Heart left ventricle (tissue), 16 donors: Measurements from ENCODE around the gene MCTP1. TPM values are rescaled to one million over a fixed set of nuclear protein-coding genes. Genes with fewer than 3 reads are reported as not detected.

Experiments used
- ATAC-seq, 4 donors: fragments of 200-7000 bp; cut with Tn5 transposase; one replicate each; pipeline ENCODE4 v1.9.1; 2020 to 2022; ENCODE audit warnings: moderate library complexity in 4 of 4, mild to moderate bottlenecking in 3 of 4, moderate number of reproducible peaks in 1 of 4
- DNase-seq, 5 donors: peaks; one replicate each; pipeline ENCODE4 v3.0.0-alpha.2; 2020
- H3K27ac ChIP-seq, 12 donors: fragments of 200-600 bp; sonication (generic) in 4 of 12; one replicate each; pipeline versions ENCODE4 v1.5.0 to v1.8.0; 2016 to 2022; ENCODE audit warnings: mild to moderate bottlenecking in 2 of 12
- H3K27me3 ChIP-seq, 9 donors: fragments of 200-600 bp; sonication (generic) in 2 of 9; one replicate each; pipeline versions ENCODE4 v1.5.1 to v1.8.0; 2016 to 2022; ENCODE audit warnings: mild to moderate bottlenecking in 3 of 9
- H3K36me3 ChIP-seq, 9 donors: fragments of 200-600 bp; sonication (generic) in 2 of 9; one replicate each; pipeline versions ENCODE4 v1.5.0 to v1.8.0; 2018 to 2022; ENCODE audit warnings: mild to moderate bottlenecking in 2 of 9
- H3K4me1 ChIP-seq, 12 donors: fragments of 200-600 bp; sonication (generic) in 4 of 12; one replicate each; pipeline versions ENCODE4 v1.5.0 to v1.8.0; 2016 to 2022; ENCODE audit warnings: mild to moderate bottlenecking in 3 of 12
- H3K4me3 ChIP-seq, 12 donors: fragments of 200-600 bp; sonication (generic) in 4 of 12; one replicate each; pipeline versions ENCODE4 v1.5.0 to v1.8.0; 2017 to 2022; ENCODE audit warnings: mild to moderate bottlenecking in 9 of 12, moderate library complexity in 4 of 12
- H3K9me3 ChIP-seq, 12 donors: fragments of 200-600 bp; sonication (generic) in 4 of 12; one replicate each; pipeline versions ENCODE4 v1.5.0 to v1.8.0; 2016 to 2022; ENCODE audit warnings: mild to moderate bottlenecking in 1 of 12
- POLR2A ChIP-seq, 2 donors: fragments of 450-650 bp; IDR thresholded peaks; one replicate each; pipeline ENCODE4 v1.6.1; 2017; ENCODE audit warnings: antibody characterized with exemption in 2 of 2, mild to moderate bottlenecking in 2 of 2, moderate library complexity in 2 of 2
- WGBS, 4 donors: extraction: QIAGEN DNeasy Blood & Tissue Kit in 2 of 4; methylation state at CpG; one replicate each; pipeline versions ENCODE4 v1.1.5 to v1.1.7; 2013 to 2018; 5-methylcytosine and 5-hydroxymethylcytosine counted together
- intact Hi-C, 10 donors: fragments of 100-400 bp; cut with DNase I; formaldehyde crosslinking; loops; one replicate each; pipeline versions ENCODE4 v1.11.1 to v1.14.2; 2022
- polyA plus RNA-seq, 2 donors: library from polyadenylated mRNA; stranded (reverse); fragments of 200-250 nt; gene quantifications; one replicate each; pipeline ENCODE4 v1.2.3, GENCODE V29; 2013
- total RNA-seq, 9 donors: library from RNA; depleted of rRNA in 2 of 9; stranded (reverse); fragments of >200 nt in 2 of 9; fragmentation: NEBNext Ultra II Directional in 3 of 9; extraction: Animal tissue kit (Norgen Biotek cat#: 25700) in 3 of 9; gene quantifications; one replicate each; pipeline versions ENCODE4 v1.1.0 to v1.2.4, GENCODE V29; 2016 to 2023
- TF ChIP-seq, protein P1 (sequence below), 12 donors: fragments of 200-600 bp; sonication (generic) in 4 of 12; IDR thresholded peaks; one replicate each; pipeline versions ENCODE4 v1.5.0 to v1.8.0; 2018 to 2022; ENCODE audit warnings: antibody characterized with exemption in 12 of 12, mild to moderate bottlenecking in 5 of 12
- donor health status: ischemic (EF 13 %, LVEDD 7.1; RV severe dilation, severe dysfunction).
- donor health status: healthy with polysubstance abuse.
- donor health status: DM: no; HTN: yes; CAD: no.
- donor health status: DM: no; HTN: no; CAD: no.
- donor health status: ischemic (EF 25% LVEDD 6.9; RV normal size, moderate dysfunction).
- donor health status: ischemic (EF 25% LVEDD 5.7; RV mildly dilated, moderate dysfunction).
- donor health status: healthy.
- donor health status: DM: yes; HTN: yes; CAD: no.
- donor health status: ischemic (EF 35%, LVEDD 5.7; RV mildly dilated, moderate dysfunction).
- donor health status: nonischemic (EF 11% LVEDD 7.7; RV severe dilation, severe dysfunction).
- donor health status: DM: yes; HTN: yes; CAD: no.
- donor health status: PGD.
- donor health status: ischemic (EF 29% LVEDD 5.4; RV normal size, mild dysfunction).
- donor health status: nonischemic (EF 23%, LVEDD 6.1; RV moderate dilation, normal function).

MCTP1 gene
- total and polyA plus RNA-seq, 11 donors: 0.91 to 28.4 (median 6.1) TPM

DNA sequence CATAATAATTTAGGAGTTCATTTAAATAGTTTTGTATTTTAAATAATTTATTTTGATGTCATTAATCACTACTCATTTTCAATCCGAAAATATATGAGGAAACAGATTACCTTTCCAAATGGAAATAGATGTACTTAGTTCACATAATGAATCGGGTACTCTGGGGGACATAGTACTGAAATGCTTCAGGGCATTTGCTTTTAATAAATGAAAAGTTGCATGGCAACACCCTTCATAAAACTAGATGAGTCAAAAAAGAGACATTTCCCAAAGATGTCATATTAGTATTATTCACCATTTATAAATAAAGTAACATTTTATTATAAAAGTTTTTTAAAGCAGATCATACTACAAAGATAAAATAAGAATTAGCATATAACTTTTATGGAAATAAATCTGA, 177.8 kb downstream of the MCTP1 start:
- Histone ChIP-seq H3K4me3 (no peak overlapping the region), H3K4me1 (no peaks in the 10 kb centered on the region), H3K27me3 (no peaks in the 10 kb centered on the region), H3K36me3 (no peaks in the 10 kb centered on the region), H3K9me3 (no peaks in the 10 kb centered on the region), H3K27ac (no peak overlapping the region)
- TF ChIP-seq, protein P1, sequence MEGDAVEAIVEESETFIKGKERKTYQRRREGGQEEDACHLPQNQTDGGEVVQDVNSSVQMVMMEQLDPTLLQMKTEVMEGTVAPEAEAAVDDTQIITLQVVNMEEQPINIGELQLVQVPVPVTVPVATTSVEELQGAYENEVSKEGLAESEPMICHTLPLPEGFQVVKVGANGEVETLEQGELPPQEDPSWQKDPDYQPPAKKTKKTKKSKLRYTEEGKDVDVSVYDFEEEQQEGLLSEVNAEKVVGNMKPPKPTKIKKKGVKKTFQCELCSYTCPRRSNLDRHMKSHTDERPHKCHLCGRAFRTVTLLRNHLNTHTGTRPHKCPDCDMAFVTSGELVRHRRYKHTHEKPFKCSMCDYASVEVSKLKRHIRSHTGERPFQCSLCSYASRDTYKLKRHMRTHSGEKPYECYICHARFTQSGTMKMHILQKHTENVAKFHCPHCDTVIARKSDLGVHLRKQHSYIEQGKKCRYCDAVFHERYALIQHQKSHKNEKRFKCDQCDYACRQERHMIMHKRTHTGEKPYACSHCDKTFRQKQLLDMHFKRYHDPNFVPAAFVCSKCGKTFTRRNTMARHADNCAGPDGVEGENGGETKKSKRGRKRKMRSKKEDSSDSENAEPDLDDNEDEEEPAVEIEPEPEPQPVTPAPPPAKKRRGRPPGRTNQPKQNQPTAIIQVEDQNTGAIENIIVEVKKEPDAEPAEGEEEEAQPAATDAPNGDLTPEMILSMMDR (IDR thresholded peaks at IDR 0.05): no peak
- no peak for TF ChIP-seq POLR2A (IDR thresholded peaks at IDR 0.05)
- DNase-seq (no peak), ATAC-seq (no peak)
- WGBS, 4 donors: 90 to 92% (median 91%) methylated on average over 2 of the region's 2 CpGs
- intact Hi-C loops: no loop called here

DNA sequence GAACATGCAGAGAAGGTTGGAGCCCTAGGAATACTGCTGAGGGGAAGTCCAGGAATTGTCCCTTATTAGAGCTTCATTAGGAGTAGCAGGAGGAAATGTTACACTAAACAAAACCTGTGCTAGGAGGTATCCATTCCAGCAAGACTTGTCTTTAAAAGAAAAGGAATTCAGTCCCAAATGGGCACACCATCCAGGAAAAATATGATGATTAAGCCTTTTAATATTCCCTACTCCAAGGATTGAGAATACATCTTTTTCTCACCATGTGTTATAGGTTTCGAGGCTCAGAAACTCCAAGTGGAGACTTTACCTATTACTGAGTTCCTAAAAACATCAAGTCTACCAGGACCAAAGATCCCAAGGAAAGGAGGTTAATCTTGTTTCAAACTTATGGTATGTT, 179.3 kb downstream of the MCTP1 start:
- ATAC-seq: no peak
- Histone ChIP-seq H3K9me3 (no peaks in the 10 kb centered on the region), H3K36me3 (no peaks in the 10 kb centered on the region), H3K4me3 (no peak overlapping the region), H3K4me1 (no peaks in the 10 kb centered on the region), H3K27ac (no peak overlapping the region), H3K27me3 (no peaks in the 10 kb centered on the region)
- intact Hi-C loops: no loop called here
- TF ChIP-seq, protein P1 (IDR thresholded peaks at IDR 0.05): no peak
- TF ChIP-seq POLR2A (IDR thresholded peaks at IDR 0.05): no peak
- 92 to 100% (median 94%) methylated on average over 1 of the region's 1 CpG for WGBS, 4 donors
- no peak for DNase-seq

DNA sequence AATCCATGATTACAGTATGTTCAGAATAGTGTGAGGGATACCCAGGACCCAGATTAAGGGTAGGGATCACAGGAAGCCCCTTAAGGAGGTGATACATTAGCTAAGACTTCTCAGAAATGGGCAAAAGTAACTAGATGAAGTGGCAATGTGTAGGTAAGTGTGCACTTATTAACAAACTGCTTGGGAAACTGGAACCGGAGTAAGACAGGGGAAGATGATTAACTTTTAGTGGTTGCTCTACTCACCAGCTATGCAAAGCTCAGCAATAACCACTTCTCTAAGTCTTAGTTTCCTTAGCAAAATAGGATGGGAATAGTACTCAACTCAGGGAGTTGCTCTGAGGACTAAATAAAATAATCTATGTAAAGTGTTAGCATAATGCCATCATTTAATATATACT, 182.2 kb downstream of the MCTP1 start:
- no peak for TF ChIP-seq POLR2A (IDR thresholded peaks at IDR 0.05)
- TF ChIP-seq, protein P1 (IDR thresholded peaks at IDR 0.05): no peak
- Histone ChIP-seq H3K9me3 (no peaks in the 10 kb centered on the region), H3K4me3 (no peak overlapping the region), H3K27me3 (no peaks in the 10 kb centered on the region), H3K27ac (no peak overlapping the region), H3K4me1 (no peaks in the 10 kb centered on the region), H3K36me3 (no peaks in the 10 kb centered on the region)
- intact Hi-C loops: no loop called here
- ATAC-seq (no peak), DNase-seq (no peak)
- WGBS, 4 donors: 87 to 96% (median 89%) methylated on average over 1 of the region's 1 CpG

DNA sequence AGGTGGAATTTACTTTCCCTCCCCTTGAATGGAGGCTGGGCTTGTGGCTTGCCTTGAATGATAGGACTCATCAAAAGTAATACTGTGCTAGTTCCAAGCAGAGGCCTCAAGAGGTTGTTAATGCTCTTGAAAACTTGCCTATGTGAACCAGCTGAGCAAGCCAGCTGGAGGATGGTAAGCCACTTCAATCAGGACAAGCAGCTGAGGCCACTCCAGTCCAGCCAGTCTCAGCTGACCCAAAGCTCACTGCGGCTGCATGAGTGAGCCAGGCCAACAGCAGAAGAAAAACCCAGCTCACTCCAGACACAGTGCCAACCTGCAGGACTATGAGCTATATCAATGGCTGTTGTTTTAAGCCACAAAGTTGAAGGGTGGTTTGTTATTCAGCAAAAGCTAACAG, 182.8 kb downstream of the MCTP1 start:
- no peak overlapping the region for H3K4me3 ChIP-seq
- 86 to 100% (median 91%) methylated on average over 1 of the region's 1 CpG; no CpG with 5 or more reads in 1 of the 4 donors for WGBS, 4 donors
- no peaks in the 10 kb centered on the region for H3K9me3 ChIP-seq
- ATAC-seq (no peak), DNase-seq (no peak)
- H3K27ac ChIP-seq: no peak overlapping the region
- intact Hi-C loops: no loop called here
- H3K36me3 ChIP-seq: no peaks in the 10 kb centered on the region
- TF ChIP-seq, protein P1 (IDR thresholded peaks at IDR 0.05): no peak
- no peak for TF ChIP-seq POLR2A (IDR thresholded peaks at IDR 0.05)
- no peaks in the 10 kb centered on the region for H3K4me1 ChIP-seq
- no peaks in the 10 kb centered on the region for H3K27me3 ChIP-seq
